AG04449 (cell line): ENCODE data around the gene DEFB131B.
"Not testable (repeated sequence)": the region's sequence is repeated elsewhere in the genome, so short reads cannot be mapped to it uniquely, and the experiment has no call there.

Experiments
- CTCF ChIA-PET: fragments of 350-600 bp; formaldehyde crosslinking; extraction: SDS; loops from one replicate; lab custom pipeline; 2021; ENCODE audit warnings: antibody characterized with exemption; lab: Yijun Ruan, JAX
- POLR2A ChIA-PET: fragments of 400-600, 350-600 bp; formaldehyde crosslinking; extraction: SDS; loops from one replicate; lab custom pipeline; 2020; ENCODE audit warnings: antibody characterized with exemption, inconsistent platforms; lab: Yijun Ruan, JAX
- DNase-seq: peaks from one replicate; pipeline ENCODE4 v3.0.0-alpha.2; 2010; ENCODE audit warnings: low read depth, low spot score
- H3K4me3 ChIP-seq: 2 replicates; pipeline ENCODE4 v1.5.1; 2011; ENCODE audit warnings: low read depth, mild to moderate bottlenecking, control low read depth, low read length
- TF ChIP-seq, protein P1 (sequence below): IDR thresholded peaks from one replicate; pipeline ENCODE4 v1.5.1; 2011; ENCODE audit warnings: mild to moderate bottlenecking, moderate library complexity, low read length, control low read depth, inconsistent platforms; ENCODE audit not compliant: insufficient read depth; ENCODE audit errors: missing control alignments

The DEFB131B gene, protein sequence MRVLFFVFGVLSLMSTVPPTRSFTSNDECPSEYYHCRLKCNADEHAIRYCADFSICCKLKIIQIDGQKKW

DNA sequence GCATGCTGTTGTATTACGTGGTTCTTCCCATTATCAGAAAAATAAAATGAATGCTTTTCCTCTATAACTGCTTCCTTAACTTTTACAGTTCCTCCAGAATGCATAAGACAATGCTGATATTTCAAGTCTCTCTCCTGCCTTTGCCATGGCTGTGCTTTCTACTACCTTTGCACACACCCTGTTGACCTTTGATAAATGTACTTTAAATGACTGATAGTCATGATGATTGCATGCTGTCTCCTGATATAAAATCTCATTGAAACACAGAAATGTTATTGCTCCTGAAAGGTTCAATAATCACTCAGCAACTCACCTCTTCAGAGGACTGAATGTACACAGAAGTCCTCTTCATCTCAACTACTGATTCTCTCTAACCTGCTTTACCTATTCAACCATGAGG, at the start of gene DEFB131B:
Gene DEFB131B, plus strand, starts transcription at position 395 of the 400 bp plus-strand sequence. Its CDS starts 0 bp downstream, at position 395.
- H3K4me3 ChIP-seq, CTCF ChIA-PET, POLR2A ChIA-PET, DNase-seq: not testable (repeated sequence)

DNA sequence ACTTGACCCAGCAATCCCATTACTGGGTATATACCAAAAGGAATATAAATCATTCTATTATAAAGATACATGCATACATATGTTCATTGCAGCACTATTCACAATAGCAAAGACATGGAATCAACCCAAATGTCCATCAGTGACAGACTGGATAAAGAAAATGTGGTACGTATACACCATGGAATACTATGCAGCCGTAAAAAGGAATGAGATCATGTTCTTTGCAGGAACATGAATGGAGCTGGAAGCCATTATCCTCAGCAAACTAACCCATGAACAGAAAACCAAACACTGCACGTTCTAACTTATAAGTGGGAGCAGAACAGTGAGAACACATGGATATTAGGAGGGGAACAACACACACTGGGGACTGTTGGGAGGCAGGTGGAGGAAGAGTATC, 49.0 kb upstream of the DEFB131B start:
- DNase-seq, POLR2A ChIA-PET, H3K4me3 ChIP-seq, CTCF ChIA-PET: not testable (repeated sequence)

DNA sequence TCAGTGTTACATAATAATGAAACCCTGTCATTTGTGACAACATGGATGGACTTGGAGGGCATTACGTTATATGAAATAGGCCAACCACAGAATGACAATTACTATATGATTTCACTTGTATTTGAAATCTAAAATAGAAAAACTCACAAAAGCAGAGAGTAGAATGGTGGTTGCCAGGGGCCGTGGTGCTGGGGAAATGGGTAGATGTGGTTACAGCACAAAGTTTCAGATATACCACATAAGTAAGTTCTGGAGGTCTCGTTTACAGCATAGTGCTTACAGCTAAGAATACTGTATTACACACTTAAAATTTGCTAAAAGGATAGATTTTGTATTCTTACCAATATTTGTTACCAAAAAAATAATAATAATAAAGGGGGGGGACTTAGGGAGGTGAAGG, 48.6 kb upstream of the DEFB131B start:
- DNase-seq, H3K4me3 ChIP-seq, POLR2A ChIA-PET, CTCF ChIA-PET: not testable (repeated sequence)

DNA sequence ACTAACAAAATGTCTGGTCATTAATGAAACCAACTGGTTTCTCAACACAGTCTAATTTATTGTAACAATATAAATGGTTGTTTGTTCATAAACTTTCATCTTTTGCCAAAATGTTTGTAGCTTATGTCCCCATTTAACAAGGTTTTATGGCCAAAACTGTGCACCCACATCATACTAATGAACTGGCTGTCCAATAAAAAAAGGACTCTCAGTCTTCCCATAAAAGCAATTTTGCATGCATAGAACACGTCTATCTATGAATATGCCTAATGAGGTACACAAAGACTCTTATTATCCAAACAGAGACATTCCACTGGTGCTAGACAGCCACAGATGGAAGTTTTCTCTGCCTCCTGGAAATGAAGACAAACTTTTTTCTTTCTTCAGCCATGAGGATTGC, 45.4 kb upstream of the DEFB131B start, which contains the start of gene DEFB108B:
Gene DEFB108B, plus strand, starts transcription at position 390 of the 400 bp plus-strand sequence. Its CDS starts 0 bp downstream, at position 390.
- CTCF ChIA-PET, POLR2A ChIA-PET, H3K4me3 ChIP-seq, DNase-seq: not testable (repeated sequence)

DNA sequence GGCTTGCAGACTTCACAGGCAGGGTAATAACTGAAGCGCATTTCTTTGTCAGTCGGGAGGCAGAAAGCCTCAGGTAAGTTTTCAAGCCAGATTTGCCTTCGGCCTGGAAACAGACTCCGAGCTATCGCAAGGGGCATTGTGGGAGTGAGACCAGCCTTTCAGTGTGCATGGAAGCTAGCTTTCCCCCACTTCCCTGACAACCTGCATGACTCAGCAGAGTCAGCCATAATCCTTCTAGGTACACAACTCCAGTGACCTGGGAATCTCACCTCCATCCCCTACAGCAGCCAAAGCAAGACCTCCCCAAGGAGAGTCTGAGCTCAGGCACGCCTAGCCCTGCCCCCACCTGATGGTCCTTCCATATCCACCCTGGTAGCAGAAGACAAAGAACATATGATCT, 35.5 kb upstream of the DEFB131B start:
- H3K4me3 ChIP-seq, DNase-seq, POLR2A ChIA-PET, CTCF ChIA-PET: not testable (repeated sequence)

DNA sequence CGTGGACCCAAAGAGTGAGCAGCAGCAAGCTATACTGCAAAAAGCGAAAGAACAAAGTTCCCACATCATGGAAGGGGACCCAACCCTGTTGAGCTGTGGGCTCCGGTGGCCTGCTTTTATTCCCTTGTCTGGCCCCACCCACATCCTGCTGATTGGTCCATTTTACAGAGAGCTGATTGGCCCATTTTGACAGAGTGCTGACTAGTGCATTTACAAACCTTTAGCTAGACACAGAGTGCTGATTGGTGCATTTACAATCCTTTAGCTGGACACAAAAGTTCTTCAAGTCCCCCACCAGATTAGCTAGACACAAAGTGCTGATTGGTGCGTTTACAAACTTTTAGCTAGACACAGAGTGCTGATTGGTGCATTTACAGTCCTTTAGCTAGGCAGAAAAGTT, 34.9 kb upstream of the DEFB131B start:
- CTCF ChIA-PET, POLR2A ChIA-PET, H3K4me3 ChIP-seq, DNase-seq: not testable (repeated sequence)

DNA sequence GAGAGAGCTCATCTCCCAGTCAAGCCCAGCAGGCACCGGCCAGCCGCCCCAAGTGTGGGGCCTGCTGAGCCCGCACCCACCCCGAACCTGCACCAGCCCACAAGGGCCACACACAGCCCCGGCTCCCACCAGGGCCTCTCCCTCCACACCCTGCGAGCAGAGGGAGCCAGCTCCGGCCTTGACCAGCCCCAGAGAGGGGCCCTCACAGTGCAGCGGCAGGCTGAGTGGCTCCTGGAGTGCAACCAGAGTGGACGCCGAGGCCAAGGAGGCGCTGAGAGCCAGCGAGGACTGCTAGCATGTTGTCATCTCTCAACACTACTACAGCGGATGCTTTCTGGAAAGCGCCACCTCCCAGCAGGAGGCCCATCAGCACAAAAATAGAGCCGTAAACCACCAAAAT, 34.4 kb upstream of the DEFB131B start:
- ChIA-PET CTCF (no interaction called here), POLR2A (no interaction called here)
- DNase-seq = no peak
- no peak overlapping the region for H3K4me3 ChIP-seq
- TF ChIP-seq, protein P1, sequence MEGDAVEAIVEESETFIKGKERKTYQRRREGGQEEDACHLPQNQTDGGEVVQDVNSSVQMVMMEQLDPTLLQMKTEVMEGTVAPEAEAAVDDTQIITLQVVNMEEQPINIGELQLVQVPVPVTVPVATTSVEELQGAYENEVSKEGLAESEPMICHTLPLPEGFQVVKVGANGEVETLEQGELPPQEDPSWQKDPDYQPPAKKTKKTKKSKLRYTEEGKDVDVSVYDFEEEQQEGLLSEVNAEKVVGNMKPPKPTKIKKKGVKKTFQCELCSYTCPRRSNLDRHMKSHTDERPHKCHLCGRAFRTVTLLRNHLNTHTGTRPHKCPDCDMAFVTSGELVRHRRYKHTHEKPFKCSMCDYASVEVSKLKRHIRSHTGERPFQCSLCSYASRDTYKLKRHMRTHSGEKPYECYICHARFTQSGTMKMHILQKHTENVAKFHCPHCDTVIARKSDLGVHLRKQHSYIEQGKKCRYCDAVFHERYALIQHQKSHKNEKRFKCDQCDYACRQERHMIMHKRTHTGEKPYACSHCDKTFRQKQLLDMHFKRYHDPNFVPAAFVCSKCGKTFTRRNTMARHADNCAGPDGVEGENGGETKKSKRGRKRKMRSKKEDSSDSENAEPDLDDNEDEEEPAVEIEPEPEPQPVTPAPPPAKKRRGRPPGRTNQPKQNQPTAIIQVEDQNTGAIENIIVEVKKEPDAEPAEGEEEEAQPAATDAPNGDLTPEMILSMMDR = no peak

DNA sequence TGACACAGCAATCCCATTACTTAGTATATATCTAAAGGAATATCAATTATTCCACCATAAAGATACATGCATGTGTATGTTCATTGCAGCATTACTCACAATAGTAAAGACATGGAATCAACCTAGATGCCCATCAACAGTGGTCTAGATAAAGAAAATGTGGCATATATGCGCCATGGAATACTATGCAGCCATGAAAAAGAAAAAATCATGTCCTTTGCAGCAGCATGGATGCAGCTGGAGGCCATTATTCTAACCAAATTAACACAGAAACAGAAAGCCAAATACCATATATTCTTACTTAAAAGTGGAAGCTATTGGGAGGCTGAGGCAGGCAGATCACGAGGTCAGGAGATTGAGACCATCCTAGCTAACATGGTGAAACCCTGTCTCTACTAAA, 24.4 kb upstream of the DEFB131B start:
- DNase-seq, CTCF ChIA-PET, H3K4me3 ChIP-seq, POLR2A ChIA-PET: not testable (repeated sequence)

DNA sequence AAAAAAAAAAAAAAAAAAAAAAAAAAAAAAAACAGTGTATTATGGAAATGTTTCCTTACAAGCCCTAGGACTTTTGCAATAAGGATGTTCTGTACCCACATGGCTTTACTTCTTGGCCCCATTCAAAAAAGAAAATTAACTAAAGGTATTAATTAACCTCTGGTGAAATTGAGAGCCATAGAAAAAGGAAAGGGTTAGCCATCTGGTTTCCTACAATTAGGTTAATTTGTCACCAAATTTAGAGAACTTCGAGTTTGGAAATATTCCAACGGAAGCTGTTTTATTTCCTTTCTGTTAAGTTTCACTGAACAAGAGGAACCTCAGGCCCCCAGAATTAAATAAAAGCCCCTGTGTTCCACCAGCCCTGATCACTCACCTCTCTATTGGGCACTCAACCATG, 22.4 kb upstream of the DEFB131B start:
- CTCF ChIA-PET, DNase-seq, H3K4me3 ChIP-seq, POLR2A ChIA-PET: not testable (repeated sequence)

DNA sequence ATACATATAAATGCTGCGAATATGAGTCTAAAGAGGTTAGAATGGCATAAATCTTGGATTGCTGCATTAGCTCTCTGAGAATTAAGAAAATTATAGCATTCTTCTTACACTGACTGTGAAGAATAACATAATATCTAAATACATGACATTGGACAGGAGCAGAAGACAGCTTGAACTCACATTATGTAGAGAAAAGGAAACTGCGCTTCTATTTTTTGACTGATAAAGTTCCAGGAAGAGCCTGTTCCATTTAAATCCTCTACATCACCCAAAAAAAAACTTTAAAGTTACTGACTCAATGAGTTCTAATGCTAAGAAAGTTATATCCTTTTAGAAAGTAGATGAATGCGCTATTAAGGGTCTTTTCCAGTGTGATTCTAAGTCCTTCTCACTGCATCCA, 17.4 kb upstream of the DEFB131B start:
- POLR2A ChIA-PET, CTCF ChIA-PET, DNase-seq, H3K4me3 ChIP-seq: not testable (repeated sequence)

DNA sequence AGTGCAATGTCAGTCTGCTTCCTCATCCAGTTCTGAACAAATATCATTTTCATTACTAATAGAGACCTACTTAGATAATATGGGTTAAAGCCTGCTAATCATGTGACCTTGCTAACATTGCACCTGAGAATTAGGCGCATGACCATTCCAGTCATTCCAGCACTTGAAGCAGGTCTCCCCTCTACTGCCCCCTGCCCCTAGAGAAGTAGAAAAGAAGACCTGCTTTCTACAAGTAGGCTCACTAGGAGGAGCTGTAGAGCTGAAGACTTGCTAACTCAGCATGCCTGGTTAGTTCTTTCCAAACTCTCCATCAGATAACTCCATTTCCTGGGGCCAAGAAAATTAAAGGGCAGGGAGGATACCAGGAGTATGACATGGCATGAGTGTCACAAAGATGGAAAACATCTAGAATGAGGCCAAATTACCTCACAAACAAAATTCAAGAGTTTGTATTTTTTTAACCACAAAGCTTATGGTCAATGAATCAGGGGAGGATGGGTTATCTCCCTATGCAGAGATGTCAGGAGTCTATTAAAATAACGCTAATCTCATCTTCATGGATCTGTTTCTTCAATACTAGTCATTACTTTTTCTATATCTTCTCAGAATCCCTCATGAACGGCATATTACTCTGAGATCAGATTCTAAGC, 14.2 kb upstream of the DEFB131B start:
- CTCF ChIA-PET = interaction anchor here (0.8 to 2.2 kb wide), 6 partner anchors 66 to 567 kb away, joined by 3 to 8 read pairs (median 4); no protein-coding TSS in a partner anchor

DNA sequence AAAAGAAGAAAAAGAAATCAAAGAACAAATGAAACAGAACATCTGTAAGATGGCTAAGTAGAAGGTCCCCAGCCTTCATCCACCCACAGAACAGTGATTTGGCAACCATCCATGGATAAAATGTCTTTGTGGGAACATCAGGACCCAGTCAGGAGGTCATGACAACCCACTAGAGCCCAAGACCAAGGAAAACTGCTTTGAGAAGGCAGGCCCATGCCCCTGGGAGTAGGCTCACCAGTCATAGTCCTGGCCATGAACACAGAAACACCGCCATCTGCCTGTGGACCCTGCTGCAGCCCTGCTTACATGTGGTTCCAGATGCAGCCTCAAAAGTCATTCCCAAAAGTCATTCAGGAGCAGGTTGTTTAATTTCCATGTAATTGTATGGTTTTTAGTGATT, 11.0 kb upstream of the DEFB131B start:
- DNase-seq, POLR2A ChIA-PET, CTCF ChIA-PET, H3K4me3 ChIP-seq: not testable (repeated sequence)

More for the DNA sequence above, 14.2 kb upstream of the DEFB131B start:
- POLR2A ChIA-PET = interaction anchor here (0.7 kb wide), 1 partner anchor 124 kb away, joined by 3 read pairs; no protein-coding TSS in a partner anchor
- H3K4me3 ChIP-seq = not testable (repeated sequence)
- DNase-seq = peak; percentile 10
- TF ChIP-seq, protein P1 = peak; percentile 60

DNA sequence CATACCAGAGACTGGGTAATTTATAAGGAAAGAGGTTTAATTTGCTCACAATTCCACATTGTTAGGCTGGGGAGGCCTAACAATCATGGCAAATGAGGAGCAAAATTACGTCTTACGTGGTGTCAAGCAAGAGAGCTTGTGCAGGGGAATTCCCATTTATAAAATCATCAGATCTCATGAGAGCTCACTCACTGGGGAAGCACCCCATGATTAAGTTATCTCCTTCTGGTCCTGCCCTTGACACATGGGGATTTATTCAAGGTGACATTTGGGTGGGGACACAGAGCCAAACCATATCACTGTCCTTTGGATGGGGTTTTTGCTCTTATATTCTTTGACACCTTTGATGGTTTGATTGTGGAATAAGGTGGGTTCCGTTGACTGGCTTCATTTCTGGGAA, 8.3 kb upstream of the DEFB131B start:
- H3K4me3 ChIP-seq, CTCF ChIA-PET, POLR2A ChIA-PET, DNase-seq: not testable (repeated sequence)

DNA sequence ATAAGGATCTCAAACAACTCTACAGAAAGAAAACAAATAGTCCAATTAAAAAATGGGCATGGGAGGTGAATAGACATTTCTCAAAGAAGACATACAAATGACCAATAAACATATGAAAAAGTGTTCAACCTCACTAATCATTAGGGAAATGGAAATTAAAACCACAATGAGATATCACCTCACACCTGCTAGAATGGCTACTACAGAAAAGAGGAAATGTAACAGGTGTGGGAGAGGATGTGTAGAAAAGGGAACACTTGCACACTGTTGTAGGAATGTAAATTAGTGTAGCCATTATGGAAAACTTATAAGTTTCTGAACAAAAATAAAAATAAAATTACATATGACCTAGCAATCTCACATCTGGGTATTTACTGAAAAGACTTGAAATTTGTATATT, 7.6 kb upstream of the DEFB131B start:
- DNase-seq, CTCF ChIA-PET, H3K4me3 ChIP-seq, POLR2A ChIA-PET: not testable (repeated sequence)

DNA sequence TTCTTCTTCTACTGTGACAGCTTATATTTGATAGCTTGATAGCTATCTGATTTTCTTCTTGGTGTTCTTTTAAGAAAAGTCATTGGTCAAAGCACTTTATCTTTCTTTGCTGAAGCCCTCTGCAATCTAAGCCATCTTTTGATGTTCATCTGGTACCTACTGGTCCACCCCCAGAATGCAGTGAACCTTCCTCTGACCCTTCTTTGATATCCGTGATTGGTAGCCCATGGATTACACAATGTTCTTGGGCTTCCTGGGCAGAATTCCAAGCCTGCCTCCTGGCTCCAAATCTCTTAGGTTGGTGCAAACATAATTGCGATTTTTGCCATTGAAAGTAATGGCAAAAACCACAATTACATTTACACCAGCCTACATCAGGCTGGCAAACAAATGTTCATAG, 2.0 kb upstream of the DEFB131B start:
- POLR2A ChIA-PET, CTCF ChIA-PET, H3K4me3 ChIP-seq, DNase-seq: not testable (repeated sequence)
